Non-pigmented ciliary epithelial cell (primary cell): ENCODE results near the gene COL23A1.

Experiments used
- DNase-seq: peaks from one replicate; pipeline ENCODE4 v3.0.0-alpha.2; 2010; ENCODE audit warnings: low read depth

Gene COL23A1

DNA sequence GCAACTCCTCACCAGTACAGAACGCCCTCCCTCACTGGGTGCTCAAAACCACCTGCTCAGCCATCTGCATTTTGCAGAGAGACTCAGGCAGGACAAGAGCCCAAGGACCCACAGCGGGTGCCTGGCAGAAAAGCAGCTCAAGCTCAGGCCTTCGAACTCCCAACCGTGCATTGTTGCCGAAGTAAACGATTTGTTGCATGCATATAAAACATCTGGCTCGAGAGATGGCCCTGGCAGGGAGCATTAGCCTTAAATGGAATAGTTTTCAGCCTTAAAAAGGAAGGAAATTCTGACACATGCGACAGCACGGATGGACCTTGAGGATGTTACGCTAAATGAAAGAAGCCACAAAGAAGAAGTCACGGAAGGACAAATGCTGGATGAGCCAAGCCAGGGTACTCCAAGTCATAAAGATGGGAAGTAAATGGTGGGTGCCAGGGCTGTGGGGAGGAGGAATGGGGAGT, 197.2 kb downstream of the COL23A1 start:
- DNase-seq, result no peak

DNA sequence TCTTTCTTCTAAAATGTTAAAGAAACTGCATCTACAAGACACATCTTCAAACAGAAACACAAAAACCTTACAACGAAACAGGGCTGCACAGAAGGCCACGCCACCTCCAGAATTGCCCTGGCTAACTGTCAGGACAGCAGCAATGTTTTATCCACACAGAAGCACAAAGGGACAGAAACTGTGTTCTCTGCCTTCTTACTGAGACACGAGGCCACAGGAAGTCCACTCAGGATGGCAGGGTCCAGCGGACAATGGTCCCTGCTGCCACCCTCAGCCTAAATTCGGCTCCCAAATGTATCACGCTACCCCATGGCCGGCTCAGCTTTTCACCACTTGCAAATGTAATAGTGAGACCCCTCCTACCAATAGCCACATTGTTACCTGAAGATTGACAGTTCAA, 197.8 kb downstream of the COL23A1 start:
- DNase-seq, result no peak

DNA sequence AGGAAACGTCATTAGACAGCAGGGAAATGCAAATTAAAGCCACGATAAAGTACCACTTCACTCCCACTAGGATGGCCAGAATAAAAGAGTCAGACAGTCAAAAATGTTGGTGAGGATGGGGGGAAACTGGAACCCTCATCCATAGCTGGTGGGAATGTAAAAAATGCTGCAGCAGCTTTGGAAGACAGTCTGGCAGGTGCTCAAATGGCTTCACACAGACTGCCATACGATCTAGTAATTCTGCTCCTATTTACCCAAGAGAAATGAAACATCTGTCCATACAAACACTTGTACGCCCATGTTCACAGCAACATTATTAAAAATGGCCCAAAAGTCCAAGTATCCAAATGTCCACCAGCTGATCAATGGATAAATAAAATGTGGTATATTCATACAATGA, 198.7 kb downstream of the COL23A1 start:
- no peak for DNase-seq

DNA sequence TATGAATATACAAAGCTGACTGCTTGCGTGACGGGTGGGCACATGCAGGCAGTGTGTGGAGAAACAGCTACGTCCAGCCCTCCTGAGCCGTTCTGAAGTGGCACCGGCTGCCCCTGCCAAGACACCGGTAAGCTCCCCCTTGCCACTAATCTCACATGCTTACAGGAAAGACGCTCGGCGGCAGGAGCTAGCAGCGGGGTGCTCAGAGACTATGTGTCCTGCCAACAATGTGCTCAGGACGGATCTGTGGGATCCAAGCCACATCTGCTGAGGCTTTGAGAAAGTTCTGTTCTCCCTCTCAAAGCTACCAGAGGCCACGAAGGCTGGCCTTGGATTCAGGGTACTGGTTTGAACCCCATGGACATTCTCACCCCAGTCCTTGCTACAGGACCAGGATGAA, 200.4 kb downstream of the COL23A1 start:
- no peak for DNase-seq

DNA sequence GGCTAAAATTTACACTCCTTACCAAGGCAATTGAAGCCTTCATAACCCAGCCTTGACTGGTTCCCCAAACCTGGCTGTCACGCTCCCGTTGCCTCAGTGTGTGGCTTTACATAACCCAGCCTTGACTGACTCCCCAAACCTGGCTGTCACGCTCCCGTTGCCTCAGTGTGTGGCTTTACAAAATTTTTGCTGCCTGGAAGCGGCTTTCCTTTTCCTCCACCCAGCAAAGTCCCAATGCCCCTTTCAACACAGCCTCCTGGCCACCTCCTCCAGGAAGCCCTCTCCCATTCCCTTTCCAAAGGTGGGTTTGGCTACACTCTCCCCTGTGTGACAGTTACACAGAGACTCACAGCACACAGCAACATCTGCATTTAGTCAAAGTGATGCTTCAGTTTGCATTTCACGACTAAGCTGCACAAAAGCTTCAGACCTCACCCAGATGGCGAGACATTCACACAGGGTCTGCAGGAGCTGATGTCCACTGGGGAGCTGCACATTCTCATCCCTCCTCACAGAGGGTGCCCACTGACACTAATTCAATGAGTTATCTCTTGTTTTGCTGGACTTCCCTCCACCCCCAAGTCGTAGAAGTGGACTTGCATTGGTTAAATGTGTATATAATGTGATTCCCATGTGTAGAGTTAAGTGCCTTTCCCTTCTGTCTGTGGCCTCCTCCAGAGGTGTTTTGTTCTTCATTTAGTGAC, 201.0 kb downstream of the COL23A1 start:
- DNase-seq, result no peak

DNA sequence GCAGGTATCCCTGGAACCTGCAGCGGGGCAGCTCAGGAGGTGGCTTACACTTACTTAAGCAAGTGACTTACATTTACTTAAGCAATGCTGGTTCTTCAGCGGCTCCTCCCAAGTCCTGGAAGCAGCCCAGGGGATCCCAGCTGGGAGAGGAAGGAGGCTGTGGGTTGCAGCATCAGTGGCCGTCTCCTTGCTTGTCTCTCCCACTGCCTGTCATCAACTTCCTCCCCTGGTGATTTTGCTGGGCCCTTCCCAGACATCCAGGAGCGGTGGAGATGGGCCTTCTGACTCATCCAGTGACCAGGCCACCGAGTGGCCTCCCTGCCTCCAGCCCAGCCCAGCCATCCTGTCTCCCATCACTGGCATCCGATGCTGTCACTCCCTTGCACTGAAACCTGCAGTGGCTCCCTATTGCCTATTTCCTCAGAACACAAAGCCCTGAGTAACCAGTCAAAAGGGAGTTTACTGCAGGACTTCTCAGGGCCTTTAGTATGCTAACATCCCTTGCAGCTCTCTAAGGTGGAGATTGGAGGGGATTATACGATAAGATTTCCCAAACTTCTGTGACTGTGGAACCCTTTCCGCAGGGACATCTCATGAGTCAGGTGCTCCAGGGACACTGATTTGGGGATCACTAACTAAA, 201.7 kb downstream of the COL23A1 start:
- DNase-seq, result no peak

DNA sequence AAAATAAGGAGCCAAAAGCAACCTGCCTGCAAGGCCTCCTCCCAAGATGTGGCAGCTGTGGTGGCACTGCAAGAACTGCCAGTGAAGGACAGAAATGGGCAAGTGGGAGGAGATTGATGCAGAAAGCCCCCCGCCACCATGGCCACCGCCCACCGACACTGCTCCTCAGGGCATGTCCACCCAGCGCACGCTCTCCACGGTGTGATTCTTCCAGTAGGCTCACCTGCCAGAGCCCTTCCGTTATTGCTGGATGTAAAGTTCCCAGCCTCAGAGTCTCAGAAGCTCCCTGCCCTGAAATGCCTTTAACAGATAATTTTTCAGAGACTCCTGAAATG, 202.4 kb downstream of the COL23A1 start:
- DNase-seq, result no peak

DNA sequence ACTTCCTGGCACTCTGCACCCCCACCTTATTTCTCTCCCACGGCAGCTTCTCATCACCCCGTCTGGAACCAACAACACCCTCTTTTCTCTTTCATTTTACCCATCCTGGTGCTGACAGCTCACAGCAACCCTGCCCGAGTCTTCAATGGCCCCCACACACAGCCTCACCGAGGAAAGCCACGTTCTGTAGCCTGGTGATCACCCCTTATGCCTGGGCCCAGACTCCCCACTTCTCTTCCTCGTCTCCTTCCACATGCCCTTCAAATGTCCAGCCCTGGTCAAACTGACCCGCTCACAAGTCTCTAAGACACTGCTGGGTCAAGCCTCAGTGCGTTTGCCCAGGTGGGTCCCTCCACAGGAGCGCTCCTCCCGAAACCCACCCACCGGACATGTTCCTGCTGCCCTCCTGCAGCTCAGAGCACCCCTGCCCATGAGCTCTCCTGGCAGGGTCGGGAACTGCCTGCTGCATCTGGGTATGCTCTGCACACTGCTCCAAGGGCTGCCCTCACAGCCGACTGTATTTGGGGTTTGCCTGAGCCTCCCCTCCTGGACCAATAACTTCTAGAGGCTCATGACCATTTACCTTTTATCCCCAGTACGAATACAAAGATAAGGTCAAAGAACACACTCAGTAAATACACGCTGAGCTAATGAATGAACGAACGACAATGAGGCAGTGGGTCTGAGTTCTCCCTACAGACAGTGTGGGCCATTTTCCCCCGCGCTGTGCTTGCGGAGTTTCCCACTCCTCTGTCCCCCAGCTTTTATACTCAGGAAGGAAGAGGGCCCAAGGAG, 202.9 kb downstream of the COL23A1 start:
- no peak for DNase-seq

DNA sequence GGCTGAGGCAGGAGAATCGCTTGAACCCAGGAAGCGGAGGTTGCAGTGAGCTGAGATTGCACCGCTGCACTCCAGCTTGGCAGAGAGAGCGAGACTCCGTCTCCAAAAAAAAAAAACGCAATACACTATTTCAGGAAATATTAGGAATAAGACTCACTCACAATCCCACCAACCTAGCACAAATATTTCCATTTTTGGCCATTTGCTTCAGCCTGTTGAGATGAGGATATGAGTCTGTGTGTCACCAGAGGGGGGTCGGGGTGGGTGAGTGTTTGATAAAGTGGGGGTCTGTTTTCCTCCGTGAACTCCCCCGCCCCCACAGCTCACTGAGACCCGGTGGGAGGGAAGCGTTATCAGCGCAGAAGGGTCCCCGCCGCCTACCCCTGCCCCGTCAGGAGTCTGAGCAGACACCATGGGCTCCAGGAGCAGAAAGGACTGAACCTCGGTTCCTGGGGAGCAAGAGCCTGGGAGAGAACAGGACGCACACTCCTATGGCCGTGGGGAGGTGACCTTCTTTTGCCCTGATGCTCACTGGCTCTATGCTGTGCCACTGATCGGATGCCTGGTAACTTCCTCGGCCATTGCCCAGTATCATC, 203.8 kb downstream of the COL23A1 start:
- no peak for DNase-seq

DNA sequence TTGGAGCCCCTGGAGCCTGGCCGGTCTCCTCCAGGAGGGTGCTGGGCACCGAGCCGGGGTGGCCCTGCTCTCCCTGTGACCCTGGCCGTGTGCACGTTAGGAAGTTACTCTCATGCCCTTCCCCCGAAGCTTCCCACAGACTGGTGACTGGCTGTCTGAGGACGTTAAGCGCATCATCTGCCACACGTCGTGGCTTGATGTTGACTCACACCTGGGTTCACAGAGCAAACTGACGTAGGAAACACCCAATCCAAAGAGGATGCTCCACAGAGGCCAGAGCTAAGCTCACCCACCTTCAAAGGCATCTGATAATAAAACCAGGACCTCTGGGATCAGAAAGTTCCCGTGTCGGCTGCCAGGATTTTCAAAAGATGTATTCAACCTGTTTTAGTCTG, 204.7 kb downstream of the COL23A1 start:
- no peak for DNase-seq

DNA sequence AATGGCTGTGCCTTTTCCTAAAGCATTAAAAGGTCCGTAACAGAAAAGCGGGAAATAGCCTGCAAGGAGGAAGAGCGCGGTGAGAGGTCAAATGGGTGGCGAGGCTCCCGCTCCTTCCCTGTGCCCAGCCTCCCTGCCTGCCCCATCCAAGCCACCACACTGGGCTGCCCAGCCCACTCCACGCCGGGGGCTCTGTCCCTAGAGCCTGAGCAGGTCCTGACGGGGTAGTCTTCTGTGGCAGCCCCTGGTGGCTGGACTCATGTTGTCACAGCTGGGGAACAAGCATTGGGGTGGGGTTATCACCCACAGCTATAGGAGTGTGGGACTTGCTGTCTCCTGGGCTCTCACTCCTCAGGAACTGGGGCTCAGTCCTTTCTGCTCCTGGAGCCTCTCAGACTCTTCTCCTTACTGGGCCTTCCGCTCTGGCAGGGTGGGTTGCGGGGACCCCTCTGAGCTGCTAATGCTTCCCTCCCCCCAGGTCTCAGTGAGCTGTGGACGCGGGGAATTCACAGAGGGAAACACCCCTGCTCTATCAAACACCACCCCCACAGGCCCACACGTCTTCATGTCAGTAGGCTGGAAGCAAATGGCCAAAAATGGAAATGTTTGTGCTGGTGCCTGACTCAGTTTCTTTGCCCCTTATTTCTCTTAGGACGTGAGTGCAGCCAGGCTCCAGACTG, 205.2 kb downstream of the COL23A1 start:
- no peak for DNase-seq

DNA sequence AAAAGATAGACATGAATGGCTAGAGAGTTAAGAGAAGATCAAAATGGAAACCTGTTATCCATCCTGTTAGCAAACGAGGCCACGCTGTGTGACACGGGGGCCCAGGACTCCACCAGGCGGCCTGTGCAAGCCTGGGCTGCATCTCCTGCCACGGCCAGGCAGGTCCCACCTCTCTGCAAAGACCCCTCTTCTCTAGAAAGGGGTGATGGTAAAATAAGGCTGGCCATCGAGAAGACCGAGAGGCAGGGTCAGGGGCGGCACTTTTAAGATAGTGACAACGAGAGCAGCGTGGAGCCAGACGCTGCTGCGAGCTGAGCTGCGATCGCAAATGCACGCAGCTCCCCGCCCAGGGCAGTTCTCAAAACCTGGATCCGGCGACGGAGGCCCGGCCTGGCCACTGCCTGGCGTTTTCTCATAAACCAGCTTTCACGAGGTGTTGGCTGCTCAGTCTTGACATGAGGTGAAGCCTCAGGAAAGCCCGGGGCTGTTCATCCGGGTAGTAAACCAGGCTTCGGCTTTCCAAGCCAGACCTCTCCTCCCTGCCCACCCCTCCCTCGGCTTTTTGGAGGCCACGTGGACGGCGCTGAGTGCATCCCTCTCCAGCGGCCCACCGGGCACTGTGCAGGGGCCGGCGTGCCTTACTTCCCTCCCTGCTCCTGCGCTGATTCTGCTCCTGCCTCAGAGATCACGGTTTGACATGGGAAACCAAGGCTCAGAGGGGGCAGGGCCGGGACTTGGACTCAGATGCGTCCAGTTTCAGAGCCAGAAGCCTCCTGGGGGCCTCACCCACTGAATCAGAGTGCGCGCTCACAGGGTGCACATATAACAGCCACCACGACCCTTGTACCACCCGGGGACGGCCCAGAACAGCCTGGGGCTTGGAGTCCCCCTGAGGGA, 206.0 kb downstream of the COL23A1 start:
- no peak for DNase-seq

DNA sequence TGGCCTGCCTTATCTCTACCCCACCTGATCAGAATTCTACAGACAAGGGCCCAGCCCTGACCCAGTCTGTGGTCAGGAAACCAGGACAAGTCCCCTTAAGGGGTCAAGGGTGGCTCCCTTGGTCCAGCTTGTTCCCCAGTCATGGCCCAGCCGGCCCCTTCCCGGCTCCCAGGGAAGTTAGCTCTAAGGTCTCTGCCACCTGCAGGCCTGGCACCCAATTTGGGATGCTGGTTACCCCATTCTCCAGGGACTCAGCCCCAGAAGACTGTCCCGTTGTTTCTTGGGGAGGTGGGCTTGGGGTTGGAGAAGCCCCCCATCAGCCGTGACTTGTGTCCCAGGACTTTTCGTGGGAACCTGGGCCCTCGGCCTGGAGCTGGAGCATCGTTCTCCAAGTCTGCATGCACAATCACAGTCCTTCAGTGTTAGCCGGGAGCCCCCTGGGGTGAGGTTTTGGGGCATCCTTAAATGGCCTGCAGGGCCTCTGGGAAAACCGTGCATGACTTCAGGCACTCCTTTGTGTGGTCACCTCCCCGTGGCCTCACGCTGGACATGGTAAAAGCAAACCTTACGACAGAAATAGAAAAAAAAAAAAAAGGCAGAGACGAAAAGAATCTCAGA, 206.8 kb downstream of the COL23A1 start:
- no peak for DNase-seq

DNA sequence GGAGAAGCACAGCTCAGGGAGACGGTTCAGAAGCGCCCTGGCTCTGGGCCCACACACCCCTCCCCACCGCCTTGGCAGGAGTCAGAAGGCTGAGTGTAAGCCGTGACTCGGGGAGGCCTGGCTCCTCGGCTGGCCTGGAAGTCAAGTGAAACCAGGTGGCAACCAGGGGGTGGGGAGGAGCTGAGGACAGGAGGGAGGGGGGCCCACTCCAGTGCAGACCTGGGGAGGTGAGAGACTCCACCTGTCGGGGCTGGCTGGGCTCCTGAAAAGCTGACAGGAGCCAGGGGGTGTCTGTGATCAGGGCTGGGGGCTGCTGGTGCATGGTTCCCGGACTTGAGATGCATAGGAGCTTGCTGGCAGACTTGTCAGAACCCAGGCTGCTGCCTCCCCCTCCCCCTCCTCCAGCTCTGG, 207.4 kb downstream of the COL23A1 start:
- no peak for DNase-seq

DNA sequence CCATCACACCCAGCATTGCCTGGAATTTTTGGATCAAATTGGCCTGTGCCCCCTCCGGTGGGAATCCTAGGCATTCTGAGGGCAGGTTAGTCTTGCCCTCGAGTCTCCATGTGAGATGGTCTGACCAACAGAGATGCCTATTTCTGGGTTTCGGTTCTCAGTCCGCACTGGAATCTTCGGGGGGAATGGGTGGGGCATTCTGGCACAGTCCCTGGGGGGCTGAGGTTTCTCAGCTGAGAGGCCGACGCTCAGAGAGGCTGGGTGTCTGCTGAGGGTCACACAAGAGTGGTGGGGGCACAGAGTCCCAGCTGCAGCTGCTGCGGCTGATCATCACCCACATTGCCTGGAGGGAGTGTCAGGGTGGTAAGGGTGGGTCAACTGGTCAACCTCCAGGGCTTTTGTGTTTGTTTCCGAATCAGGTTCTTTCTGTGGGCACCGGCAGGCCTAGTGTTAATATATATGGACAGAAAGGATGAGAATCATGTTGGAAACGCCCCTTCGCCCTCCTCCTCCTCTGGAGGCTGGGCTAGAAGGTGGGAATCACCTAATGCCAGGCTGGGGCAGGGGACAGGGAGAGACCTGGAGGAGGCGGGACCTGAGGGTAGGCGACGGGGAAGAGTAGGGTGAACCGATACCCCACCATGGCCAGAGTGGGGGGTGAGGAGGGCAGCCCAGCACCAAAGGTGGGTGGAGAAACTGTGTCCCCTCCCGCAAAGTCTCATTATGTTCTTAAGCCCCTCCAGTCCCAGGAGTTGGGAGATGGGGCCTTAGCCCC, 208.1 kb downstream of the COL23A1 start:
- DNase-seq, result no peak

DNA sequence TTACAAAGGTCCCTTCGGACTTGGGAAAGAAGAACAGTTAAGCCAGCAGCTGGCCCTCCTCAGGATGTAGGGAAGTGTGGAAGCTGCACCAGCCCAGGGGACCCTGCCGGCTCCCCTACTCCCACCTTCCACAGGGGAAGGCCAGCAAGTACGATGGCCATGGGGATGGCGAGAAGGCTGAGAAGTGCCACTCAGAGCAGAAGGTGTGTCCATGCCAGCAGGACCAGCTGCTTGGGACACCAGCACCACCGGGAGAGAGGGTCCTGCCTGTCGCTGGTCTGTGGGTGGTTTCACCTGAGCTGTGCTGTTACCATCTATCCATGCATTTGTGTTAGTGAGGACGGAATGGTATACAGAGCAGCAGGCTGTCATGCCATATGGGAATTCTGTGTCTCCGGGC, 209.0 kb downstream of the COL23A1 start:
- DNase-seq, result no peak

DNA sequence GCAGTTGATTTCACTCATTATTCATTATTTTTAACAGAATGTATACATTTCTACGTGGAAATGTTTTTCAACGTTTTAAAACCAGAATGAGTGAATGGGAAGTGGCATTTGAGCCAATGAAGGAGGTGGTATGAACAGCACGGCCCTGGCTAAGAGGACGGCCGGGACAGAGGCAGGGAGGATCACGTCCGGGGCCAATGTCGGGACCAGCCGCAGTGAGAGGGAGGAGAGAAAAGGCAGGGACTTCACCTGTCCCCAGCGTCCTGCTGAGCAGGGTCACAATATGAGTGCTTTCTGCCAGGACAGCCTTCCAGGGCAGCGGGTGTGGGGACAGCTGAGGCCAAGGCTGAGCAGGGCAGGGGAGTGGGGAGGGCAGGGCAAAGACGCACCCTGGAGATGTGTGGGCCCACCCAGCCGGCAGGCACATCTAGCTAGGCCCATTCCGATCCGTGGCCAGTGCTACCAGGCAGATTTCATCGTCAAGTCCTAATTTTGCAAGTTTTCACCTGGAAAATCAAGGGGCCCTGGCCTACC, 209.6 kb downstream of the COL23A1 start:
- DNase-seq, result no peak

DNA sequence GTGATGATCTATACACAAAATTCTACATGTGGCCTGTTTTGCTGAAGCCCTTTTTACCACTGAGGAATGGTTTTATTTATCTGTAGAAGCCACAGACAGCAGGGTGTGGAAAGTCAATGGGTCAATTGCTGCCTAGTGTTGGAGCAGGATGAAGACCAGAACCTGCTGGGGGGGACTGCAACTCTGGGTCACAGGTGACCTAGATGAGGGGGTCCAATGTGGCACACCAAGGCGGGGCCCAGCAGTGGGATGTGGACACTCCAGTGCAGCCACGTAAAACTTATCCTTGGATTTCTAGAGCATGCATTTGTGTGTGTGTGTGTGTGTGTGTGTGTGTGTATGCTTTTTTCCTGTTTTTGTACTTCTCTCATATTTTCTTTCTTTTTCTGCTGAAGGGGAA, 210.1 kb downstream of the COL23A1 start:
- DNase-seq, result no peak
